RPMI8226 (cell line): ENCODE results near the gene STARD13.
"Not testable (repeated sequence)": the region's sequence is repeated elsewhere in the genome, so short reads cannot be mapped to it uniquely, and the experiment has no call there.

Experiments used
- DNase-seq: peaks from one replicate; pipeline ENCODE4 v3.0.0-alpha.2; 2015

Gene STARD13

GRCh38 chr13:33250609-33251008 is 34.9 kb downstream of the STARD13 start:
- DNase-seq = no peak

GRCh38 chr13:33249894-33250293 is 35.7 kb downstream of the STARD13 start:
- DNase-seq = no peak

- DNase-seq = no peak
Observed at GRCh38 chr13:33249066-33249465, 36.5 kb downstream of the STARD13 start.

- DNase-seq = no peak
Observed at GRCh38 chr13:33245505-33246158, 39.9 kb downstream of the STARD13 start.

GRCh38 chr13:33244907-33245287 is 40.7 kb downstream of the STARD13 start:
- DNase-seq = no peak

GRCh38 chr13:33244210-33244906 is 41.2 kb downstream of the STARD13 start:
- no peak for DNase-seq

- DNase-seq = no peak
Observed at GRCh38 chr13:33242984-33243617, 42.5 kb downstream of the STARD13 start.

- DNase-seq = not testable (repeated sequence)
Observed at GRCh38 chr13:33242372-33242771, 43.2 kb downstream of the STARD13 start.

- DNase-seq = no peak
Observed at GRCh38 chr13:33236021-33236420, 49.5 kb downstream of the STARD13 start.

- DNase-seq = peak; percentile 10
Observed at GRCh38 chr13:33235564-33235963, 50.0 kb downstream of the STARD13 start.

GRCh38 chr13:33235078-33235477 is 50.5 kb downstream of the STARD13 start:
- no peak for DNase-seq

- no peak for DNase-seq
Observed at GRCh38 chr13:33233547-33233946, 52.0 kb downstream of the STARD13 start.

- no peak for DNase-seq
Observed at GRCh38 chr13:33232883-33233282, 52.7 kb downstream of the STARD13 start.

GRCh38 chr13:33231339-33231738 is 54.2 kb downstream of the STARD13 start:
- DNase-seq = no peak

- DNase-seq = no peak
Observed at GRCh38 chr13:33230178-33230881, 55.2 kb downstream of the STARD13 start.

GRCh38 chr13:33229446-33230177 is 55.9 kb downstream of the STARD13 start:
- DNase-seq = no peak

GRCh38 chr13:33228648-33229445 is 56.7 kb downstream of the STARD13 start:
- peak; percentile 13 for DNase-seq

- no peak for DNase-seq
Observed at GRCh38 chr13:33227927-33228647, 57.5 kb downstream of the STARD13 start.

- no peak for DNase-seq
Observed at GRCh38 chr13:33224686-33225085, 60.9 kb downstream of the STARD13 start.

GRCh38 chr13:33224191-33224590 is 61.4 kb downstream of the STARD13 start:
- DNase-seq = no peak

GRCh38 chr13:33219926-33220325 is 65.6 kb downstream of the STARD13 start:
- no peak for DNase-seq
